Measurements from ENCODE around the gene U2AF1L4. TPM values are rescaled to one million over a fixed set of nuclear protein-coding genes. Genes with fewer than 3 reads are reported as not detected.

Gene U2AF1L4
- total and polyA plus RNA-seq, 10 of the 15 experiments (the other 5 are each of a cell fraction or from before 2014, with no cell fraction given), result 7.9 to 21.6 (median 15.1) TPM

GRCh38 chr19:35733180-35734125 is 11.8 kb downstream of the U2AF1L4 start:
- no peak overlapping the region for H3K9ac ChIP-seq (ENCODE audit: control insufficient read depth, insufficient read depth, low read length)
- DNase-seq (ENCODE audit: low read depth, low spot score) (no peak), ATAC-seq (no peak), FAIRE-seq (no peak)
- no peak overlapping the region for H3K27ac ChIP-seq (ENCODE audit: control insufficient read depth, insufficient read depth)
- H3K27me3 ChIP-seq (replicated peaks in 1 of 2; ENCODE audit: control insufficient read depth in 2 of 2, insufficient read depth in 2 of 2, low read length in 1 of 2), result no peaks in the 10 kb centered on the region
- ChIA-PET POLR2A (no interaction called here), CTCF (no interaction called here), SMC1A (ENCODE audit: uncharacterized antibody, unreplicated experiment) (no interaction called here), RAD21 (ENCODE audit: unreplicated experiment) (no interaction called here)
- H4K20me1 ChIP-seq (ENCODE audit: control insufficient read depth, insufficient read depth), result no peaks in the 10 kb centered on the region
- H3K4me1 ChIP-seq (ENCODE audit: control insufficient read depth, insufficient read depth, low read length), result no peaks in the 10 kb centered on the region
- no peaks in the 10 kb centered on the region for H3K9me3 ChIP-seq (replicated peaks; ENCODE audit: control insufficient read depth, insufficient read depth, low read length)
- TF ChIP-seq TCF12 (IDR thresholded peaks at IDR 0.05; ENCODE audit: low read depth, low read length) (no peak), POLR2A (IDR thresholded peaks at IDR 0.05; ENCODE audit: low read depth, low read length) (peak; percentile 57), FOXK2 (IDR thresholded peaks at IDR 0.05) (no peak), E4F1 (IDR thresholded peaks at IDR 0.05; ENCODE audit: borderline replicate concordance, partially characterized antibody) (no peak), SMC3 (IDR thresholded peaks at IDR 0.05; ENCODE audit: borderline replicate concordance, low read length) (no peak)
- TF ChIP-seq, protein P1, sequence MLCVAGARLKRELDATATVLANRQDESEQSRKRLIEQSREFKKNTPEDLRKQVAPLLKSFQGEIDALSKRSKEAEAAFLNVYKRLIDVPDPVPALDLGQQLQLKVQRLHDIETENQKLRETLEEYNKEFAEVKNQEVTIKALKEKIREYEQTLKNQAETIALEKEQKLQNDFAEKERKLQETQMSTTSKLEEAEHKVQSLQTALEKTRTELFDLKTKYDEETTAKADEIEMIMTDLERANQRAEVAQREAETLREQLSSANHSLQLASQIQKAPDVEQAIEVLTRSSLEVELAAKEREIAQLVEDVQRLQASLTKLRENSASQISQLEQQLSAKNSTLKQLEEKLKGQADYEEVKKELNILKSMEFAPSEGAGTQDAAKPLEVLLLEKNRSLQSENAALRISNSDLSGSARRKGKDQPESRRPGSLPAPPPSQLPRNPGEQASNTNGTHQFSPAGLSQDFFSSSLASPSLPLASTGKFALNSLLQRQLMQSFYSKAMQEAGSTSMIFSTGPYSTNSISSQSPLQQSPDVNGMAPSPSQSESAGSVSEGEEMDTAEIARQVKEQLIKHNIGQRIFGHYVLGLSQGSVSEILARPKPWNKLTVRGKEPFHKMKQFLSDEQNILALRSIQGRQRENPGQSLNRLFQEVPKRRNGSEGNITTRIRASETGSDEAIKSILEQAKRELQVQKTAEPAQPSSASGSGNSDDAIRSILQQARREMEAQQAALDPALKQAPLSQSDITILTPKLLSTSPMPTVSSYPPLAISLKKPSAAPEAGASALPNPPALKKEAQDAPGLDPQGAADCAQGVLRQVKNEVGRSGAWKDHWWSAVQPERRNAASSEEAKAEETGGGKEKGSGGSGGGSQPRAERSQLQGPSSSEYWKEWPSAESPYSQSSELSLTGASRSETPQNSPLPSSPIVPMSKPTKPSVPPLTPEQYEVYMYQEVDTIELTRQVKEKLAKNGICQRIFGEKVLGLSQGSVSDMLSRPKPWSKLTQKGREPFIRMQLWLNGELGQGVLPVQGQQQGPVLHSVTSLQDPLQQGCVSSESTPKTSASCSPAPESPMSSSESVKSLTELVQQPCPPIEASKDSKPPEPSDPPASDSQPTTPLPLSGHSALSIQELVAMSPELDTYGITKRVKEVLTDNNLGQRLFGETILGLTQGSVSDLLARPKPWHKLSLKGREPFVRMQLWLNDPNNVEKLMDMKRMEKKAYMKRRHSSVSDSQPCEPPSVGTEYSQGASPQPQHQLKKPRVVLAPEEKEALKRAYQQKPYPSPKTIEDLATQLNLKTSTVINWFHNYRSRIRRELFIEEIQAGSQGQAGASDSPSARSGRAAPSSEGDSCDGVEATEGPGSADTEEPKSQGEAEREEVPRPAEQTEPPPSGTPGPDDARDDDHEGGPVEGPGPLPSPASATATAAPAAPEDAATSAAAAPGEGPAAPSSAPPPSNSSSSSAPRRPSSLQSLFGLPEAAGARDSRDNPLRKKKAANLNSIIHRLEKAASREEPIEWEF (IDR thresholded peaks at IDR 0.05; ENCODE audit: insufficient replicate concordance, low read depth, low read length), result no peak
- intact Hi-C loops (cut with micrococcal nuclease; ENCODE audit: unreplicated experiment), result no loop called here
- no peak overlapping the region for H3K4me2 ChIP-seq (ENCODE audit: control insufficient read depth, insufficient read depth)
- peaks cover 16 to 49% of the 10 kb centered on the region in 2 experiments; a peak in 3 of 4 replicates for H3K36me3 ChIP-seq (ENCODE audit: control insufficient read depth in 2 of 2, insufficient read depth in 2 of 2, low read length in 1 of 2)
- no TSS peak for BruUV-seq (replicated peaks)
- 83% methylated on average over 23 of the region's 35 CpGs for WGBS (ENCODE audit: insufficient coverage, insufficient replicate concordance, low lambda C conversion rate, missing lambda C conversion rate)
- in situ Hi-C loops (cut with MboI), result no loop called here
- H3K4me3 ChIP-seq, result no peak overlapping the region
- no peaks in the 10 kb centered on the region for H3K79me2 ChIP-seq (ENCODE audit: control insufficient read depth, insufficient read depth, low read length)
- no peak overlapping the region for H2AFZ ChIP-seq (ENCODE audit: control insufficient read depth, low read depth, low read length)

Measured in GM12878 (cell line).